NCI-H146 treated with DMSO at 0.1 percent for 48 hours (cell line): ENCODE data around the gene NR1H4.
"Not testable (repeated sequence)": the region's sequence is repeated elsewhere in the genome, so short reads cannot be mapped to it uniquely, and the experiment has no call there.

Source experiments
- DNase-seq: peaks from one replicate; lab custom pipeline; 2025; ENCODE audit not compliant: unreplicated experiment; lab: John Stamatoyannopoulos, UW

Gene NR1H4

GRCh38 chr12:100472325-100472724, 1.3 kb upstream of the NR1H4 start:
- DNase-seq: no peak

GRCh38 chr12:100473050-100473715, 483 bp upstream of the NR1H4 start:
- no peak for DNase-seq

- DNase-seq: no peak
Observed at GRCh38 chr12:100474617-100475016, 951 bp downstream of the NR1H4 start.

- no peak for DNase-seq
Observed at GRCh38 chr12:100476013-100476751, 2.5 kb downstream of the NR1H4 start.

GRCh38 chr12:100481021-100481420, 7.4 kb downstream of the NR1H4 start:
- DNase-seq: no peak

- no peak for DNase-seq
Observed at GRCh38 chr12:100484183-100484886, 10.7 kb downstream of the NR1H4 start.

- no peak for DNase-seq
Observed at GRCh38 chr12:100484891-100485471, 11.3 kb downstream of the NR1H4 start.

- DNase-seq: no peak
Observed at GRCh38 chr12:100485983-100486382, 12.3 kb downstream of the NR1H4 start.

GRCh38 chr12:100489251-100489820, 15.7 kb downstream of the NR1H4 start:
- no peak for DNase-seq

GRCh38 chr12:100490056-100490455, 16.4 kb downstream of the NR1H4 start:
- no peak for DNase-seq

- no peak for DNase-seq
Observed at GRCh38 chr12:100491104-100491503, 17.4 kb downstream of the NR1H4 start.

GRCh38 chr12:100493396-100494012, 19.8 kb downstream of the NR1H4 start:
- DNase-seq: no peak

- DNase-seq: no peak
Observed at GRCh38 chr12:100494026-100494425, 20.4 kb downstream of the NR1H4 start.

- DNase-seq: no peak
Observed at GRCh38 chr12:100494538-100494937, 20.9 kb downstream of the NR1H4 start.

GRCh38 chr12:100497105-100497795, 23.6 kb downstream of the NR1H4 start:
- DNase-seq: no peak

GRCh38 chr12:100498141-100498540, 24.5 kb downstream of the NR1H4 start:
- no peak for DNase-seq

GRCh38 chr12:100499416-100499815, 25.8 kb downstream of the NR1H4 start:
- no peak for DNase-seq

- not testable (repeated sequence) for DNase-seq
Observed at GRCh38 chr12:100502718-100503117, 29.1 kb downstream of the NR1H4 start.

- no peak for DNase-seq
Observed at GRCh38 chr12:100503228-100503628, 29.6 kb downstream of the NR1H4 start.

GRCh38 chr12:100504804-100505203, 31.1 kb downstream of the NR1H4 start:
- DNase-seq: no peak
